ENCODE measurements around the gene ALX4.

ALX4 gene

GRCh38 chr11:44241851-44242250 is 68.1 kb downstream of the ALX4 start:
- no peak for DNase-seq

- no peak for DNase-seq
These were observed 72.8 kb downstream of the ALX4 start for GRCh38 chr11:44237156-44237555.

DNA sequence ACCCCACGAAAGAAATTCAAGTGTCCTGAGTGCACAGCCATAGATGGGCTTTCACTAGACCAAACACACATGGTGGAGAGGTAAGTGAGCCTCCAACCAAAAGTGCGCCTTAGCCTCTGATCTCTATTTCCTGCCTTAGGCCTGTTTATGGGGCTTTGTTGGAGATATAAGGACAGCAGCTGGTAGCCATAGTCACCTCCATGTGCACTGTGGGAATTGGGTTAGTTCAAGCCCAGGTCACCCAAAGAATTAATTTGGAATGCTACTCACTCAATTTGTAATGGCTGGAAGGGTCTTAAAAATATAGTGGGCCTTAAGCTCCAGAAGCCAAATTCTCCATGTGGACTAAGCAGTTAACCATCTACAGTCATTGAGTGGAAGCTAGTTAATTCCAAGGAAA is 73.6 kb downstream of the ALX4 start:
- no peak for DNase-seq

- no peak for DNase-seq
These were observed 74.2 kb downstream of the ALX4 start for GRCh38 chr11:44235765-44236201.

GRCh38 chr11:44229624-44230023 is 80.3 kb downstream of the ALX4 start:
- no peak for DNase-seq

GRCh38 chr11:44229098-44229497 is 80.8 kb downstream of the ALX4 start:
- DNase-seq: no peak

DNA sequence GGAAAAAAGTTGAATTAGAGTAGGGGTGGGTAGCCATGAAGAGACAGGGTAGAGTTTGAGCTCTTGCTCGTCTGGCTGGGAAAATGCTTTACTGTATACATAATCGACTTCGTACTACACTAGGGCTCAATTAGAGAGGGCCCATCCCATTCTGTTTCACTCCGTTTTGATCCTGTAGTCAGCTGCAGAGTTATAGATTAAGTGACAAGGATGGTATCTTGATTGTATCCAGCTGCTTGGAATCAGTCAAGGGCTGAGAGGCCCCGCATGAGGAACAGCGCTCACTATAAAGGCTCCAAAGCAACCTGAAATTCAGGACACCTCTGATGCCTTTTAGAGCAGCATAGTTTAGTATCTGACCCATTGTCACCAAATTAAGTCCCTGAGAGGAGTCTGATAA is 81.6 kb downstream of the ALX4 start:
- DNase-seq: no peak

GRCh38 chr11:44226945-44227344 is 83.0 kb downstream of the ALX4 start:
- no peak for DNase-seq

- no peak for DNase-seq
These were observed 83.4 kb downstream of the ALX4 start for GRCh38 chr11:44226490-44226889.

DNA sequence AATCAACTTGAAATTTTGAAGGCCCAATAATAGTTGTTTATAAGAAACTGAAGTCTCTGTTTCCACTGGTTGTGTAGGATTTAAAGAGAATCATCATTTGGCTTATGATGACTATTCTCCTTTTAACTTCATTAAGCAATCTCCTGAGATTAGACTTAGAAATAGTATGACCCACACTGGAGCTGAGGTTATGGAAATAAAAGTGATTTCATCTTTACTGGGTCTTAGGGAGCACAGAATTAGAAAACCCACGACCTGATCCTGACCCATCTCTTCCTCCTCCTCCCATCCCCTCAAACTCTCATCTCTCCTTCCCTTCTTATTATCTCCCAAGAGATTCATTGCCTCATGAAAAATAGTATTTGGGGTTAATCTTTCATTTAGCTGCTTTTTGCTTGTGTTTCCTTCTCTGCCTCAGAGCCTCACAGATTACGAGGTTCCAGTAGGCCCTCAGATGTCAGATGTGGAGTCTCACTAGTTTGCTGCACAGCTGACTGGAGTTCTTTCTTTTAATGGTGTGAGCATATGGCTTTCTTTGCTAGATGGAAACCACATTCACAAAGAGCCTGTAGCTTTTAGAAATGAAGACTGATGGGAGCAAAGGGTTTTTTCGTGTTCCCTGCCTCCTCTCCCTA is 85.0 kb downstream of the ALX4 start:
- DNase-seq: no peak

GRCh38 chr11:44223238-44223637 is 86.7 kb downstream of the ALX4 start:
- no peak for DNase-seq

GRCh38 chr11:44221992-44222391 is 87.9 kb downstream of the ALX4 start:
- DNase-seq: no peak

GRCh38 chr11:44221456-44221855 is 88.5 kb downstream of the ALX4 start:
- DNase-seq: no peak

DNA sequence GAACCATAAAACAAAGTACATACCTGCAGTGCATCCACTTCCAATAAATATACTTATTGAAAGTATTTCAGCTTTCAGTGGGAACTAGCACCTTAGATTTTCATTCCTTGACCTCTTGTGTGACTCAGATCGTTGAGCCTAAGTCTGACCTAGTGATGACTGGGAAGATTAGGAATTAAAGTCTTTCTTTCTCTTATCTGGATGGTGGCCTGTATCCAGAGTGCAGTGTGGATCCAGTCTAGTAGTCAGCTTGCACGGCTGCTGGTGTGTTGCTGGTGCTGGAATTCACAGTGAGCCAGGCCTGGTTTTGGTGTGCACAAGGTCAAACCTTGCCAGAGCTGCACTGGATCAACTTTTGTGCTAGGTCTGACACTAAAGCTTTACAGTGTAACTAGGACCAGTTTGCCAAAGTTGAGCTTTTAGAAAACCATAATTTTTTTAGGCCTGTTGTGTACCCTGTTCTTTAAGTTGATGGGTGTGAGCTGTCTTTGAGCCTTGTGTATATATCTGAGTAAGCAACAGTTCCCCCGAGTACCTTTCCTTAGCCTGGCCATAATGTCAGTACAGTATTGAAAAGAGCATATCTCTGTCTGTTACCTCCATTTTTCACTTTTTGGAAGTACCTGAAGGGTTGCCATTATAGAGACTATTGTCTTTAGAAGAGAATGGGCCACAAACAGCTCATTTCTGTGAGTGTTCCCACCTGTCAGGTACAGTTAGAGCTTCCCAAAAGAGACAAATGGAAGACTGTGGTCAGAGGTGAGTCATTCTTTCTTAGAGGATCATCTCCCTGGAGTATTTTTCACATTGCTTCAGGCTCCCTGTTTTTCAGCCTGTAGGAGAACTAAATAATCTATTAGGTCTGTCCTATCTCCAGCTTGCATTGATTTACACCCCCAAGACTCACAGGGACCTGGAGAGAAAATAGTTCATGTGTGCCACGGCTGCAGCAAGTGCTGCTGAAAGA is 89.8 kb downstream of the ALX4 start:
- no peak for DNase-seq

GRCh38 chr11:44217432-44217831 is 92.5 kb downstream of the ALX4 start:
- no peak for DNase-seq

DNA sequence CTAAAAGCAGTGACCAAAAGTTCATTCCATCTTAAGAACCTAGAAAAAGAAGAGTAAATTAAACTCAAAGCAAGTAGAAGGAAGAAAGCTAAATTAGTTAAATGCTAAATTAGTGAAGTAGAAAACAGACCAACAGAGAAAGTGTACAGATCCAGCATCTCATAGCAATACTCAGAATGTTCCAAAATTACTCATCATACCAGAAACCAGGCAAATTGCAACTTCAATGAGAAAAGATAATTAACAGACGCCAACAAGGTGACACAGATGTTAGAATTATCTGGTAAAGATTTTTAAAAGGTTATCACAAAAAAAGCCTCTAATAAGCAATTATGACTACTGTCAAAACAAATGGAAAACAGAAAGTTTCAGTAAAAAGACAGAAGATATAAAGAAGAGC is 96.8 kb downstream of the ALX4 start:
- no peak for DNase-seq

- DNase-seq: no peak
These were observed 97.8 kb downstream of the ALX4 start for GRCh38 chr11:44212128-44212527.

Data from OCI-M1 (cell line).